ENCODE results near the gene SIRPB1.

GRCh38 chr20:1635291-1635979 lies 15.6 kb upstream of the SIRPB1 start:
- TF ChIP-seq RFX5 (IDR thresholded peaks at IDR 0.05) (no peak), EHMT2 (IDR thresholded peaks at IDR 0.05; ENCODE audit: low read depth) (no peak)

All from A549 (cell line).